ENCODE results near the gene ADGRL1. TPM values are rescaled to one million over a fixed set of nuclear protein-coding genes. Genes with fewer than 3 reads are reported as not detected.
"Not testable (repeated sequence)": the region's sequence is repeated elsewhere in the genome, so short reads cannot be mapped to it uniquely, and the experiment has no call there.

The ADGRL1 gene
- total and polyA plus RNA-seq, 2 of the 8 experiments (the other 6 are each of a cell fraction or from before 2014, with no cell fraction given): 95.6 to 112 TPM

GRCh38 chr19:14217886-14218285 lies 11.9 kb upstream of the ADGRL1 start:
- H4K5ac ChIP-seq (ENCODE audit: insufficient read length, low read depth, low read length); H3K18ac ChIP-seq (ENCODE audit: extremely low read depth, low read length); H2AK5ac ChIP-seq (ENCODE audit: low read depth, low read length); H3K23me2 ChIP-seq (ENCODE audit: low read depth, low read length); H3K23ac ChIP-seq (ENCODE audit: insufficient read length); H3K4me1 ChIP-seq (replicated peaks in 1 of 4; ENCODE audit: control insufficient read depth in 3 of 4, insufficient read depth in 4 of 4, low read length in 3 of 4); H2BK5ac ChIP-seq (ENCODE audit: low read depth, low read length); H3K14ac ChIP-seq (ENCODE audit: insufficient read length); H2BK120ac ChIP-seq (replicated peaks; ENCODE audit: low read depth, low read length); H4K91ac ChIP-seq (replicated peaks; ENCODE audit: insufficient read length, low read length); H3K9me3 ChIP-seq (ENCODE audit: insufficient read depth in 2 of 2, low read depth in 1 of 2, low read length in 1 of 2); DNase-seq (ENCODE audit: low read depth in 1 of 2, low spot score in 2 of 2); FAIRE-seq; H3K79me2 ChIP-seq (ENCODE audit: control insufficient read depth in 1 of 2, insufficient read depth in 2 of 2, low read length in 2 of 2); H3K36me3 ChIP-seq (ENCODE audit: control insufficient read depth in 2 of 4, insufficient read depth in 4 of 4, low read length in 3 of 4); H4K20me1 ChIP-seq (replicated peaks in 1 of 2; ENCODE audit: control insufficient read depth in 1 of 2, insufficient read depth in 2 of 2, low read length in 2 of 2); H2BK12ac ChIP-seq (ENCODE audit: low read depth, low read length); H3K27me3 ChIP-seq (replicated peaks in 1 of 4; ENCODE audit: control insufficient read depth in 3 of 4, extremely low read depth in 1 of 4, insufficient read depth in 3 of 4, low read length in 3 of 4); H3K9ac ChIP-seq (replicated peaks in 1 of 4; ENCODE audit: extremely low read depth in 1 of 4, low read depth in 3 of 4, low read length in 3 of 4); H3K79me1 ChIP-seq (ENCODE audit: low read depth, low read length); H3K4ac ChIP-seq (replicated peaks; ENCODE audit: insufficient read length, low read depth, low read length); H2BK15ac ChIP-seq (ENCODE audit: low read length); H3K27ac ChIP-seq (ENCODE audit: low read depth, low read length); H2AFZ ChIP-seq (ENCODE audit: low read length); H4K8ac ChIP-seq (ENCODE audit: extremely low read depth, insufficient read depth, low read length); H2BK20ac ChIP-seq (ENCODE audit: low read length); H3K56ac ChIP-seq (replicated peaks; ENCODE audit: insufficient read length, low read depth, low read length): not testable (repeated sequence)
- ChIA-PET POLR2A (ENCODE audit: partially characterized antibody) (interaction anchor here (1.0 kb wide), 2 partner anchors 28 to 131 kb away, joined by 3 read pairs; no protein-coding TSS in a partner anchor), CTCF (ENCODE audit: partially characterized antibody) (interaction anchor here (0.6 to 2.2 kb wide), 17 partner anchors 9 to 188 kb away, joined by 3 to 9 read pairs (median 4); no protein-coding TSS in a partner anchor)
- Histone ChIP-seq H3K4me3 (ENCODE audit: extremely low read depth in 1 of 4, insufficient read depth in 2 of 4, low read depth in 3 of 4, low read length in 4 of 4) (peak overlapping the region in 1 of 4 experiments; percentile 47; a peak in 1 of 8 replicates), H3K4me2 (ENCODE audit: insufficient read depth in 1 of 2, low read depth in 2 of 2, low read length in 2 of 2) (peak overlapping the region; percentile 1 to 64; a peak in 2 of 4 replicates)
- WGBS, 2 experiments (ENCODE audit: extremely low coverage in 1 of 2, insufficient coverage in 1 of 2, insufficient read length in 1 of 2, insufficient replicate concordance in 2 of 2, low coverage in 1 of 2, low lambda C conversion rate in 2 of 2, missing lambda C conversion rate in 1 of 2): 42% methylated on average over 4 of the region's 4 CpGs; no CpG with 5 or more reads in 1 of the 2 experiments
